HCT116 (cell line): Measurements from ENCODE around the gene NUP155. TPM values are rescaled to one million over a fixed set of nuclear protein-coding genes. Genes with fewer than 3 reads are reported as not detected.

Experiments
- ATAC-seq: fragments of 200-7000 bp; cut with Tn5 transposase; 2 replicates; pipeline ENCODE4 v1.9.1; 2020; ENCODE audit warnings: mild to moderate bottlenecking, moderate library complexity
- BruUV-seq: library from RNA; stranded (reverse); fragments of 400-500 nt; replicated peaks from 2 replicates; lab custom pipeline; 2021; lab: Mats Ljungman, UMichigan
- CTCF ChIA-PET: fragments of 300-600 bp; sonication (Branson Sonifier 250); formaldehyde crosslinking; loops from one replicate; lab custom pipeline; 2021; ENCODE audit warnings: antibody characterized with exemption; lab: Charles Lee
- POLR2A ChIA-PET: fragments of 300-600, 350-600 bp; sonication (Branson Sonifier 250); formaldehyde crosslinking; loops from one replicate; lab custom pipeline; 2021; ENCODE audit warnings: antibody characterized with exemption; lab: Charles Lee
- RAD21 ChIA-PET, 2 experiments: fragments of 300-600 bp; sonication (Branson Sonifier 250); formaldehyde crosslinking; loops; one replicate each; lab custom pipeline; 2023; ENCODE audit warnings: low total read pairs in 2 of 2; ENCODE audit not compliant: uncharacterized antibody in 2 of 2, unreplicated experiment in 2 of 2, low non-redundant PET in 1 of 2; lab: Charles Lee
- DNase-seq: peaks from one replicate; pipeline ENCODE4 v3.0.0-alpha.2; 2010; ENCODE audit warnings: low read depth, low spot score
- H2AFZ ChIP-seq: fragments of 200-600 bp; shearing (Covaris generic), sonication (generic); 2 replicates; pipeline ENCODE4 v1.6.1; 2017; ENCODE audit warnings: low read depth, mixed run types, mixed read lengths, antibody characterized with exemption, low read length; ENCODE audit not compliant: poor library complexity, severe bottlenecking
- H3K27ac ChIP-seq: 2 replicates; pipeline ENCODE4 v1.5.1; 2012; ENCODE audit warnings: low read depth, low read length
- H3K27me3 ChIP-seq: fragments of 200-600 bp; sonication (generic); 2 replicates; pipeline ENCODE4 v1.6.1; 2016; ENCODE audit warnings: mixed run types, low read length, mixed read lengths; ENCODE audit not compliant: insufficient read depth
- H3K36me3 ChIP-seq, 2 experiments: fragments of 200-500 bp in 1 of 2; fragments of 200-600 bp in 1 of 2; sonication (Bioruptor generic) in 1 of 2; sonication (generic) in 1 of 2; 2 replicates each; pipeline versions ENCODE4 v1.5.1 to v1.6.1; 2014 to 2016; ENCODE audit warnings: low read length in 2 of 2, inconsistent platforms in 1 of 2, mixed read lengths in 1 of 2, mixed run types in 1 of 2; ENCODE audit not compliant: insufficient read depth in 2 of 2, control insufficient read depth in 1 of 2
- H3K4me1 ChIP-seq, 2 experiments: fragments of 200-600 bp in 1 of 2; sonication (generic) in 1 of 2; 2 replicates each; pipeline versions ENCODE4 v1.5.1 to v1.6.1; 2012 to 2017; ENCODE audit warnings: low read length in 2 of 2, inconsistent platforms in 1 of 2, mild to moderate bottlenecking in 1 of 2, mixed read lengths in 1 of 2, mixed run types in 1 of 2, moderate library complexity in 1 of 2; ENCODE audit not compliant: insufficient read depth in 2 of 2, control insufficient read depth in 1 of 2
- H3K4me2 ChIP-seq: fragments of 200-600 bp; sonication (generic); 2 replicates; pipeline ENCODE4 v1.6.1; 2017; ENCODE audit warnings: mixed run types, low read length, mixed read lengths
- H3K4me3 ChIP-seq, 2 experiments: fragments of 200-600 bp in 1 of 2; sonication (generic) in 1 of 2; replicated peaks in 1 of 2; 2 replicates each; pipeline ENCODE4 v1.5.1; 2011 to 2016; ENCODE audit warnings: low read length in 2 of 2, control low read depth in 1 of 2, low read depth in 1 of 2, mild to moderate bottlenecking in 1 of 2, mixed read lengths in 1 of 2, mixed run types in 1 of 2
- H3K79me2 ChIP-seq: fragments of 200-600 bp; sonication (generic); 2 replicates; pipeline ENCODE4 v1.6.1; 2017; ENCODE audit warnings: mild to moderate bottlenecking, mixed run types, low read length, moderate library complexity, mixed read lengths; ENCODE audit not compliant: insufficient read depth
- H3K9ac ChIP-seq: fragments of 200-600 bp; sonication (generic); 2 replicates; pipeline ENCODE4 v1.6.1; 2016; ENCODE audit warnings: low read length, mixed read lengths
- H3K9me2 ChIP-seq: fragments of 200-600 bp; sonication (generic), shearing (Covaris generic); 2 replicates; pipeline ENCODE4 v1.6.1; 2017; ENCODE audit warnings: mixed run types, mild to moderate bottlenecking, moderate library complexity; ENCODE audit not compliant: insufficient read depth
- H3K9me3 ChIP-seq, 2 experiments: fragments of 200-500 bp in 1 of 2; fragments of 200-600 bp in 1 of 2; sonication (Bioruptor generic) in 1 of 2; sonication (generic) in 1 of 2; 2 replicates each; pipeline ENCODE4 v1.6.1; 2014 to 2017; ENCODE audit warnings: low read length in 2 of 2, mixed read lengths in 2 of 2, inconsistent platforms in 1 of 2, low read depth in 1 of 2, mild to moderate bottlenecking in 1 of 2, mixed run types in 1 of 2, moderate library complexity in 1 of 2; ENCODE audit not compliant: control insufficient read depth in 1 of 2, insufficient read depth in 1 of 2
- H4K20me1 ChIP-seq: fragments of 200-600 bp; sonication (generic), shearing (Covaris generic); 2 replicates; pipeline ENCODE4 v1.6.1; 2017; ENCODE audit warnings: mixed run types, mild to moderate bottlenecking, moderate library complexity; ENCODE audit not compliant: insufficient read depth
- CEBPB ChIP-seq: IDR thresholded peaks from 2 replicates; pipeline ENCODE4 v1.6.1; 2012; ENCODE audit warnings: low read depth
- EGR1 ChIP-seq: IDR thresholded peaks from 2 replicates; pipeline ENCODE4 v1.6.1; 2012; ENCODE audit warnings: low read depth
- EZH2 ChIP-seq: fragments of 200-600 bp; sonication (generic); IDR thresholded peaks from 2 replicates; pipeline ENCODE4 v1.6.1; 2017; ENCODE audit warnings: antibody characterized with exemption, mixed run types
- EZH2phosphoT487 ChIP-seq: fragments of 200-600 bp; IDR thresholded peaks from 2 replicates; pipeline ENCODE4 v1.6.1; 2018; ENCODE audit warnings: antibody characterized with exemption, borderline replicate concordance
- FOSL1 ChIP-seq: IDR thresholded peaks from 2 replicates; pipeline ENCODE4 v1.6.1; 2012; ENCODE audit warnings: low read depth
- POLR2A ChIP-seq: IDR thresholded peaks from 2 replicates; pipeline ENCODE4 v1.7.0; 2011; ENCODE audit warnings: borderline replicate concordance; ENCODE audit not compliant: insufficient read depth, insufficient read length; ENCODE audit errors: extremely low read depth
- POLR2AphosphoS5 ChIP-seq: IDR thresholded peaks from 2 replicates; pipeline ENCODE4 v1.6.1; 2011; ENCODE audit warnings: mild to moderate bottlenecking, low read depth, low read length, moderate library complexity
- RAD21 ChIP-seq: IDR thresholded peaks from 2 replicates; pipeline ENCODE4 v1.6.1; 2012; ENCODE audit warnings: low read depth, mild to moderate bottlenecking
- REST ChIP-seq: IDR thresholded peaks from 2 replicates; pipeline ENCODE4 v1.6.1; 2012; ENCODE audit warnings: low read depth
- SIN3A ChIP-seq: IDR thresholded peaks from 2 replicates; pipeline ENCODE4 v1.6.1; 2012; ENCODE audit warnings: low read depth
- TCF7L2 ChIP-seq: IDR thresholded peaks from 2 replicates; pipeline ENCODE4 v1.7.0; 2011; ENCODE audit warnings: borderline replicate concordance, inconsistent platforms; ENCODE audit not compliant: insufficient read depth, insufficient read length; ENCODE audit errors: extremely low read depth
- YY1 ChIP-seq: IDR thresholded peaks from 2 replicates; pipeline ENCODE4 v1.6.1; 2011; ENCODE audit warnings: low read length, low read depth, moderate library complexity, mild to moderate bottlenecking; ENCODE audit not compliant: insufficient replicate concordance; ENCODE audit errors: extremely low read depth
- ZBTB33 ChIP-seq: IDR thresholded peaks from 2 replicates; pipeline ENCODE4 v1.6.1; 2011; ENCODE audit warnings: mild to moderate bottlenecking, low read length, moderate library complexity; ENCODE audit not compliant: insufficient replicate concordance; ENCODE audit errors: extremely low read depth
- ZFX ChIP-seq: fragments of 450-650 bp; IDR thresholded peaks from 2 replicates; pipeline ENCODE4 v1.6.1; 2017
- ZNF274 ChIP-seq: fragments of 200-500 bp; sonication (Bioruptor generic); IDR thresholded peaks from 2 replicates; pipeline ENCODE4 v1.6.1; 2014; ENCODE audit warnings: mild to moderate bottlenecking, low read depth, low read length, inconsistent platforms
- intact Hi-C: fragments of 100-400 bp; cut with micrococcal nuclease; formaldehyde crosslinking; loops from 2 replicates; pipeline ENCODE4 v1.10.0; 2022
- total RNA-seq: library from RNA; stranded (reverse); gene quantifications from one replicate; pipeline ENCODE4 v1.2.1, GENCODE V29; 2021; ENCODE audit not compliant: unreplicated experiment

NUP155 gene
- total RNA-seq, 1 experiment from 2014 or later: 80.9 TPM

- no peak for DNase-seq
- no peak for ATAC-seq
- Histone ChIP-seq H3K9me2 (no peaks in the 10 kb centered on the region), H4K20me1 (no peaks in the 10 kb centered on the region), H3K27ac (no peak overlapping the region), H3K4me2 (no peak overlapping the region), H3K79me2 (no peaks in the 10 kb centered on the region), H3K27me3 (no peaks in the 10 kb centered on the region), H3K36me3 (no peaks in the 10 kb centered on the region), H3K9ac (no peak overlapping the region)
- no TSS peak for BruUV-seq
- CTCF ChIA-PET: no interaction called here
- RAD21 ChIA-PET: no interaction called here
- TF ChIP-seq EZH2phosphoT487 (no peak), RAD21 (no peak), REST (no peak), TCF7L2 (no peak), SIN3A (no peak), ZBTB33 (no peak), EGR1 (no peak), POLR2A (no peak), ZFX (no peak), EZH2 (no peak), FOSL1 (no peak), YY1 (no peak), POLR2AphosphoS5 (no peak), CEBPB (no peak), ZNF274 (no peak)
- TF ChIP-seq, all 23 proteins: peak for 0
- peaks cover 13 to 23% of the 10 kb centered on the region in 2 experiments for H3K4me1 ChIP-seq
- intact Hi-C loops: no loop called here
- H2AFZ ChIP-seq: no peak overlapping the region
- H3K9me3 ChIP-seq: peaks cover 4 to 5% of the 10 kb centered on the region in 2 experiments; a peak in 2 of 4 replicates
- POLR2A ChIA-PET: no interaction called here
- H3K4me3 ChIP-seq: no peak overlapping the region
Observed at GRCh38 chr5:37275511-37275910, 95.4 kb downstream of the NUP155 start.
